Epithelial cell of esophagus (primary cell): ENCODE data around the gene ADAM15.
A peak's percentile ranks its signal among the peaks of the same experiment; 100 is the strongest.

ENCODE experiments used
- DNase-seq: peaks from one replicate; pipeline ENCODE4 v3.0.0; 2010; ENCODE audit warnings: low read depth
- H3K4me3 ChIP-seq: 2 replicates; pipeline ENCODE4 v1.5.1; 2011; ENCODE audit warnings: mild to moderate bottlenecking, low read length, control low read depth
- TF ChIP-seq, protein P1 (sequence below): IDR thresholded peaks from 2 replicates; pipeline ENCODE4 v1.5.1; 2011; ENCODE audit warnings: low read depth, mild to moderate bottlenecking, low read length, control low read depth, inconsistent platforms; ENCODE audit not compliant: insufficient read depth; ENCODE audit errors: missing control alignments

The ADAM15 gene

DNA sequence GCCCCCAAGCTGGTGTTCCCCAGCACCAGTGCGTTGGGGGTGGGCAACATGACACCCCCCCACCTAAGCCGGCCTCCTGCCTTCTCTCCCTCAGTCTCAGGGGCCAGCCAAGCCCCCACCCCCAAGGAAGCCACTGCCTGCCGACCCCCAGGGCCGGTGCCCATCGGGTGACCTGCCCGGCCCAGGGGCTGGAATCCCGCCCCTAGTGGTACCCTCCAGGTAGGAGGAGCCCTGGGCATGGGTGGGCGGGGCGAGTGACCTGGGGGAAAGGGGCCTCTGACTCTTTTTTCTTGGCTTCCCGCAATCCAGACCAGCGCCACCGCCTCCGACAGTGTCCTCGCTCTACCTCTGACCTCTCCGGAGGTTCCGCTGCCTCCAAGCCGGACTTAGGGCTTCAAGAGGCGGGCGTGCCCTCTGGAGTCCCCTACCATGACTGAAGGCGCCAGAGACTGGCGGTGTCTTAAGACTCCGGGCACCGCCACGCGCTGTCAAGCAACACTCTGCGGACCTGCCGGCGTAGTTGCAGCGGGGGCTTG lies 11.1 kb downstream of the ADAM15 start:
- H3K4me3 ChIP-seq = no peak overlapping the region
- no peak for DNase-seq
- TF ChIP-seq, protein P1, sequence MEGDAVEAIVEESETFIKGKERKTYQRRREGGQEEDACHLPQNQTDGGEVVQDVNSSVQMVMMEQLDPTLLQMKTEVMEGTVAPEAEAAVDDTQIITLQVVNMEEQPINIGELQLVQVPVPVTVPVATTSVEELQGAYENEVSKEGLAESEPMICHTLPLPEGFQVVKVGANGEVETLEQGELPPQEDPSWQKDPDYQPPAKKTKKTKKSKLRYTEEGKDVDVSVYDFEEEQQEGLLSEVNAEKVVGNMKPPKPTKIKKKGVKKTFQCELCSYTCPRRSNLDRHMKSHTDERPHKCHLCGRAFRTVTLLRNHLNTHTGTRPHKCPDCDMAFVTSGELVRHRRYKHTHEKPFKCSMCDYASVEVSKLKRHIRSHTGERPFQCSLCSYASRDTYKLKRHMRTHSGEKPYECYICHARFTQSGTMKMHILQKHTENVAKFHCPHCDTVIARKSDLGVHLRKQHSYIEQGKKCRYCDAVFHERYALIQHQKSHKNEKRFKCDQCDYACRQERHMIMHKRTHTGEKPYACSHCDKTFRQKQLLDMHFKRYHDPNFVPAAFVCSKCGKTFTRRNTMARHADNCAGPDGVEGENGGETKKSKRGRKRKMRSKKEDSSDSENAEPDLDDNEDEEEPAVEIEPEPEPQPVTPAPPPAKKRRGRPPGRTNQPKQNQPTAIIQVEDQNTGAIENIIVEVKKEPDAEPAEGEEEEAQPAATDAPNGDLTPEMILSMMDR = no peak

- peak overlapping the region; percentile 80 for H3K4me3 ChIP-seq
- TF ChIP-seq, protein P1 = peak; percentile 84
- peak; percentile 66 for DNase-seq
Observed at GRCh38 chr1:155062702-155063411, 11.7 kb downstream of the ADAM15 start.

- peak; percentile 94 for DNase-seq
- TF ChIP-seq, protein P1 = no peak
- peak within 1 kb of the TSS; percentile 80 for H3K4me3 ChIP-seq
Observed at GRCh38 chr1:155063550-155064110, 12.5 kb downstream of the ADAM15 start, which contains the start of gene EFNA4. Gene EFNA4 (plus strand): TSS chr1:155063740. CDS start chr1:155063824, 84 bp downstream.

DNA sequence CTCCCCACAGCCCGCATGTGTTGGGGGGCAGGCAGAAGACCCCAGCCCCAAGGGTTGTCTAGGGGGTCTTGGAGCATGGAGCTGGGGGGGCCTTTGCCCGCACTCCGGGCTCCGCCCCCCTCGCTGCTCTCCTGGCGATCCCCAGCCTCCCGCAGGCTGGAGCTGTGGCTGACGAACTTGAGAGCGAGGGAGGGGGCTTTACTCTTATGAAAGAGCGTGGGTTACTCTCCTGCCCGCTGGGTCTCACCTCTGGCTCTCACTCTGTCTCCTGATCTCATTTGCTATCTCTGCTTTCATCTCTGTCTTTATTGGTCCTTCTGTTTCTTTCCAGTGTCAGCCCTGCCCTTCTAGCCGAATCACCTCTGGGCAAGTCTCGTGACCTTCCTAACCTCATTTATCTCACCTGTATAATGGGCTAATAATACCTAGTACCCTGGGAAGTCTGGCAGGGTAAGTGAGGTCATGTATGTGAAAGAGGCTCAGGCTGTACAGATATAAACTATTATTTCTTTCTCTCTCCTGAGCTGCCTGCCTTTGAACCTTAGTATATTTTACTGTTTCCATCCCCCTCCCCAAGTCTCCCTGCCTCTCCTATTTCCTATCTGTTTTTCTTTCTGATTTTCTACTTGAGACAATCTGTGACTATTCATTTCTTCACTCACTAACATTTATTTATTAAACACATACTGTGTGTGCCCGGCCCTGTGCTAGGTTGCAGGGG lies 13.2 kb downstream of the ADAM15 start:
- peak; percentile 36 for DNase-seq
- TF ChIP-seq, protein P1 = no peak
- H3K4me3 ChIP-seq = peak overlapping the region; percentile 80

DNA sequence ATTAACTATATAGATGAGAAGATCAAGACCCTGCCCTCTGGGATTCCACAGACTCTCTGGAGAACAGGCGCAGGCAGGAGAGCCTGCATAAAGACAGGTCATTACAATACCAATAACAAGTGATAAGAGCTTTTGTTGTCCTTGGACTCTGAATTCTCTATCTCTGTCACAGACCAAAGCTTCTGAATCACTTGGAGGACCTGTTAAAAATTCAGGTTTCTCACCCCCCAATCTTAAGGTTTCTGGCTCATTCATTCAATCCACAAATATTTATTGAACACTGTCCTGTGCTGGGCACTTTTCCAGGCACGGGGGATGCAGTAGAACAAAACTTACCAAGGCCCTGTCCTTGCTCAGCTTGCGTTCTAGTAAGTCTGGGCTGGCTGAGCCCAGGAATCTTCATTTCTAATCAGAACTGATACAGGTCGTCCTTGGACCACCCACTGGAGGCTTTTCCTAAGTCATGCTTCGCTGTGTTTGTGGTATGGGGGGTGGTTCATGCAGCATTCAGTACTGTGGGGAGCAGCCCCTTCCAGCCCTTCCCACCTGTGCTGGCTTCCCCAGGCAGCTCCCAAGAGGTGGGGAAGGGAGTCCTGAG lies 13.8 kb downstream of the ADAM15 start:
- TF ChIP-seq, protein P1 = no peak
- DNase-seq = no peak
- H3K4me3 ChIP-seq = peak overlapping the region; percentile 80

DNA sequence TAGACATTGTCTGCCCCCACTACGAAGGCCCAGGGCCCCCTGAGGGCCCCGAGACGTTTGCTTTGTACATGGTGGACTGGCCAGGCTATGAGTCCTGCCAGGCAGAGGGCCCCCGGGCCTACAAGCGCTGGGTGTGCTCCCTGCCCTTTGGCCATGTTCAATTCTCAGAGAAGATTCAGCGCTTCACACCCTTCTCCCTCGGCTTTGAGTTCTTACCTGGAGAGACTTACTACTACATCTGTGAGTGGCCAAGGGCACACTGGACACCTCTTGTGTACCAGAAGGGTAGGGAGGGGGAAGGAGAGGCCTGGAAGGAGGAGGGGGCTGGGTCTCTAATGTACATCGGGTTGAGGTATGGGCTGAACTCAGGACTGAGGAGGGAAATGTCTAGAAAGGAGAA lies 15.7 kb downstream of the ADAM15 start:
- no peak overlapping the region for H3K4me3 ChIP-seq
- TF ChIP-seq, protein P1 = no peak
- DNase-seq = no peak
